ENCODE results near the gene GDNF.
"Not testable (repeated sequence)": the region's sequence is repeated elsewhere in the genome, so short reads cannot be mapped to it uniquely, and the experiment has no call there.

The GDNF gene, protein sequence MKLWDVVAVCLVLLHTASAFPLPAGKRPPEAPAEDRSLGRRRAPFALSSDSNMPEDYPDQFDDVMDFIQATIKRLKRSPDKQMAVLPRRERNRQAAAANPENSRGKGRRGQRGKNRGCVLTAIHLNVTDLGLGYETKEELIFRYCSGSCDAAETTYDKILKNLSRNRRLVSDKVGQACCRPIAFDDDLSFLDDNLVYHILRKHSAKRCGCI

DNA sequence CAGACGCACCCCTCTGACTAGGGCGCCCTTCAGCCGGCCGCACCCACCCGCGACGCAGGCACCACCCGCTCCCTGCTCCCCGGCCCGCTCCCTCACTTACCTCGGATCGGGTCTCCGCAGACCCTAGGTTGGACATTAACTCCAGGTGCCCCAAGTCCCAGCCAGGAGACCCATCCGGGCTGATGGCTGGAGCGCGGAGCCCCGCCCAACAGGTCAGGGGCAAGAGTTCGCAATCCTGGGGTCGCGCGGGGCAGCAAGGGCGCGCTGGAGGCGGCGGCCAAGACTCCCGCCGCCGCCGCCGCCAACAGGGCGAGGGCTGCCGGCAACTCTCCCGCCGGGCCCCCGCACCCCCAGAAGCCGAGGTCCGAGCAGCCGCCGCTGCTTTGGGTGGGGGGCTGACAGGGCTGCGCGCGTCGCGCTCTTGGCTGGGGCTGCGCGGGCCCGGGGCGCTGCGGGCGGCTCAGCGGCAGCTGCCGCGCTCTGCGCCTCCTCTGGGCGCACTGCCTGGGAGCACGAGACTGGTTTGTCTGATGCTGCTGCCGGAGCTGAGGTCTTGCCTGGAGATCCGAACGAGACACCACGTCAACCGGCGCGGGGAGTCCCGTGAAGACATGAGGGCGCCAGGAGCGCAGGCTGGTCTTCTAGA is at the start of gene GDNF:
TSS of gene GDNF (minus strand) at position 635 of the 646 bp plus-strand sequence. CDS start 5,245 bp downstream, outside the sequence.
- peak; percentile 70 for DNase-seq

DNA sequence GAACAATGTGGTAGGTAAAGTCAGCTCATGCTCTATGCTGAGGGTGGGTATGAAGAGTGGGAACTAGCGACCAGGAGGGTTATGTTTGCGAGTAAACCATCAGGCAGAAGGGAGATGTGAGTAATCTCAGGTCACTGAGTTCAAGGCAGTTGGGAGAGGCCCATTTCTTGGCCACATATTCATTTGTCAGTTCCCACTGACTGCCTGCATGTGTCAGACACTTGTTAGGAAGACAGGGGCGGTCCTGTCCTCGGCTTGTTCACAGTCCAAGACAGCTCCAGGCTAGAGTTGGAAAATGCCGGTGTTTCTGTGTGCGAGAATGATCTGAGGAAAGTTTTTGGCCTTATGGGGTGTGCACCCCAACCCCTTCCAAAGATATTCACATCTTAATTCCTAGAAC is 48.6 kb upstream of the GDNF start:
- no peak for DNase-seq

DNA sequence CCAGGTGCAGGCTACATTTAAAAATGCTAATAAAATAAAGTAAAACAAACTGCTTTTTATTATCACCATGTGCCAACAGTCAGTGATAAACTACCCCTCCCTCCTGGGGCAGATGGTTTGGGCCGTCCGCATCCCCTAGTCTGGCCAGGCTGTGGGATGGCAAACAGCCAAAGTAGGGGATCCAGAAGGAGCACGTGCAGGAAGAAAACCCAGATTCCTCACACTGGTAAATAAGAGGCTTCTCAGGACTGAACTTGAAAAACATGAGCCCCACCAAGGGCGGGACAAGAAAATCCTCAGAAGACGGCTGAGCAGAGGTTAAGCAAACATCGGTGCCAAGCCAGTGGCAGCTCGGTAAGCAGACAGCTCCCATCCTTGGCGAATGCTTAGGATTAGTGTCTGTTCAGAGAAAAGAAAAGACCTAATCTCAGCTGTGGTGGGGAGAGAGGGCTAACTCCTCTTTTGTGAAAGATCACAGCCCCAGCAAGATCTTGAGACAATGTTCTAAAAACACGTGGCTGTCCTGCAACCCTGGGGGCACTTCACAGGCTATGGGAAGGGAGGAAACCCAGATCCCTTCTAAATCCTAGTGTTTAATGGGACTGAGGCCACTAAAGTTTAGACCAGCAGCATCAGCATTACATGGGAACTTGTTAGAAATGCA is 46.5 kb upstream of the GDNF start:
- DNase-seq: no peak

DNA sequence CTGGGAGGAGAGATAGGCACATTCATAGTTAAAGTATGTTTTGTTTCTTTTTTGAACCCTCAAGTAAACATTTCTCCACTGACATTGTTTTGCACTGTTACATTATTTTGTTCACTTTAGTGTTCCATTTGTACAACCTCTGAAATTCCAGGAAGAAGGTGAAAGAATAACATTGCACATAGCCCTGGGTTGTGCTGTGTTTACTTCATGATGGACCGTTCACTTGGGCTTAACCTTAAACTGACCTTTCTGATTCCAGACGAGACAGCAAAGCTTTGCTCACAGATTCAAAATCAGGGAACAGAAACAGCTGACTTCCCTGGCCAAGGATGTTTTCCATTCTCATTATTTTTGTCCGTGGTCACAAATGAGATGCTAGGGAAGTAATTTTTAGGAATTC is 42.8 kb upstream of the GDNF start:
- no peak for DNase-seq

DNA sequence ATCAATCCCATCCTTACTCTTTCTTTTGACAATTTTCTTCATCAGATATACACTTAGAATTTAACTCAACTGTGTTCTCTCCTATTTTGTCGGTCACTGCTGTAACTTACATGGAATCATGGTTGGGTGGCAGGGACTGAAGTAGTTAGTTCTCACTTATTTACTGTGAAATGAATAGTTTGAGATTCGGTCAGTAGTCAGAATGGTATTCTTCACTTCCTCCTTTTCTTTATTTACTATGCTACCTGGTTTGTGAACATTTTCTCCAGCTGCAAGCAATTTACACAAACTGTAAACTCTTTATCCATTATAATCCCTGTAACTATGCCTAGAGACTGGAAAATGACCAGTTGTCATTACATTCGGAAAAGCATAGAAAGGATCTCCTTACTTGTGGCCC is 41.5 kb upstream of the GDNF start:
- no peak for DNase-seq

DNA sequence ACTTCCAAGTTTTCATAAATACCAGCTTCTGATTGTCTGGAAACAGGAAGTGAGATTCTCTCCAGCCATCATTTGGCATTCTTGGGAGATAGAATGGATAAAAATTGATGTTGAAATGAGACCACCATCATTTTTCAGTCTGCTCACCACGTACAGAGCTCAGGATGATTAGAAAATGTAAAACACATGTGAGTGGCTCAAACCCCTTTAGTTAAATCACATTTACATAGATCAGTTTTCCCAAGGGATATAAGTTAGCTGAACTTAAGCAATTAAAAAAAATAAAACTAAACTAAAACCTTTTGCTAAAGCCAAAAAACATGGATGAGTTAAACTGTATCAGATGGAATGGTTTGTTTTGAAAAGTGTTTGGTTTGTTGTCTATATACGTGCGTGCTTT is 37.1 kb upstream of the GDNF start:
- no peak for DNase-seq

DNA sequence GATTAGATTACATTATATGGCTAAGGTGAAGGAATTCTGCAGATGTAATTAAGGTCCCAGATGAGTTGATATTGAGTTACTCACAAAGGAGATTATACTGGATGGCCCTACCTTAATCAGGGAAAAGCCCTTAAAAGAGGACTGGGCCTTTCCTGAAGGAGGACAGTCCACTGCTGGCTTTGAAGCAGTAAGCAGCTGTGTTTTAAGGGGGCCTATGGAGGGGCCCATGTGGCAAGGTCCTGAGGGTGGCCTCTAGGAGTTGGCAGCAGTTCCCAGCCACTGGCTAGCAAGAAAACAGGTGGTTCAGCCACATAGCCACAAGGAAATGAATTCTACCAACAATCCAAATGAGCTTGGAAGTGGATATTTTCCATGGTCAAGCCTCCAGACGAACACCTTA is 36.4 kb upstream of the GDNF start:
- DNase-seq: no peak

DNA sequence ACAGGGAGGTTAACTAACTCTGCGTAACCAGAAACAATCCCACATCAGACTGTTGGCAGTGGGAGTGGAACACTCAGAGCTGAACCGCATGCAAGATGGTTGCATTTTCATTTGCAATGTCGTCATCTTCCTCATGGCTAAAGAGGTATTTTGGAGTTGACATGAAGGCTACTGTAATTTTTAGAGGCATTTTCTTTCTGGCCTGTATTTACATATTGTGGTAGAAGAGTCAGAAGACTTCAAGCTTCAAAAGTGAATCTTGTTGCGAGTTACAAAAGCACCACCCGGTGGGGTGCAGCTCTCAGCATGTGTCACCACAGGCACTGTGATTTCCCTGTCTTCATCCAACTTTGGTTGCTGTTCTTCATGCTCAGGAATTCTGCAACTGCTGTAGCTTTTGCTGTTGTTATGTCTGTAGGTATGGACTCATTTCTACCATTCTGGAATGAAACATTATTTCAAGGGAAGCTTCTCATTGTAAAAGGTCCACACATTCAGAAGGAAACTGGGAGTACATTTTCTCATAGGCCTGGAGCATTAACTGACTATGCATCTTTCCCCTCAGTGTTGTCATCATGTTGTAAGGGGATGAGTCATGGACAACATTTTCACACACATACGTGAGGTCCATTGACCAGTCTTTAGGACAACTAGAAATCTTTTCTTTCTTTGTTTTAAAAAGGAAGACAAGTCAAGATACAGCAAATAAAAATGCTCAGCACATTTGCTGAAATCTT is 35.4 kb upstream of the GDNF start:
- no peak for DNase-seq

DNA sequence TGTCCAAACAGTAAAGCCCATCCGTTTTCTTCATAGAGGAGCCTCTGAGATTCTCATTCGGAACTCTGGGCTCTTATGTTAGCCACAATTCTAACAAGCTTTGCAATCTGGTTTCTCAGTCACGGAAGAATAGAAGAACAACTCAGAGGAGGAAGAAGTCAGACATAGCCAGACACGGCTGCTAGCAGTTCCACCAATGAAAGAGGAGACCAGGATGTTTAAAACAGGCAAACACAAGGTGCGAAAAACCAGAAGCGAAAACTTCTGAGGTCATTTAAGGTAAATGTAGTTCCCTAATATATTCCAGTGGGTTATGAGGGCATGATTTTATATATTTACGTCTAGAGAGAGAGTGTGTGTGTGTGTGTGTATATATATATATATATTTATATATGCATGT is 34.1 kb upstream of the GDNF start:
- no peak for DNase-seq

DNA sequence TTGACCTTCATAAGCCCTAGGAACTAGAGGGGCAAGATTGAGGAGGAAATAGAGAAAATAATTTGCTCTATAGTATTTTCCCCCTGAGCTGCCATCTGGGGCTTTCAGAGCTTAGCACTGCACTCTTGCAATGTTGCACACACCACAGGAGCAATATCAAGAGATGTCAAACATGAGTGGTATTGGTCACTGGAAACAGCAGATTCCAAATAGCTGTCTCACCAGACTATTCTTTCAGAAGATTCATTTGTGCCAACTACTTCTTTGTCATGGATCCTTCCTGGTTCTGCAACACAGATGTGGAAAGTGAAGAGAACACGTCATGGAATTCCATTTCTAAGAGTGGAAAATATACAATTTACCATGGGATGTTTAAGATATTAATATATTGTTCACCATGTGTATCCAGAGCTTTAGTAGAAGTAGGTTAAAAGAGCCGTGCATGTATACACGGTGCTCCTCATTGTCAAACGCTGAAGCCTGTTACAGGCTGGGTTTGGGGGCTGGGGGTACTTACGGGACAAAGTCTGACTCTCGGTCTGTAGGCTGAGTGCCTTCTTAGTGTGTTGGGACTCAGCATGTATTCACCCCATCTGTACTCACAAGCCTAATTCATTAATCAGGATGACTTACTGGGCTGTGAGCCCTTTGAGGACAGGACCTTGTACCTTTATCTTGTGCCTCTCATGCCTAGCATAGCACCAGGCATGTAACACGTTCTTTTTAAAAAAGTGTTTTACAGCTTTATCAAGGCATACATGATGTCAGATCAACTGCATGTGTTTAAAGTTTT is 31.4 kb upstream of the GDNF start:
- no peak for DNase-seq

DNA sequence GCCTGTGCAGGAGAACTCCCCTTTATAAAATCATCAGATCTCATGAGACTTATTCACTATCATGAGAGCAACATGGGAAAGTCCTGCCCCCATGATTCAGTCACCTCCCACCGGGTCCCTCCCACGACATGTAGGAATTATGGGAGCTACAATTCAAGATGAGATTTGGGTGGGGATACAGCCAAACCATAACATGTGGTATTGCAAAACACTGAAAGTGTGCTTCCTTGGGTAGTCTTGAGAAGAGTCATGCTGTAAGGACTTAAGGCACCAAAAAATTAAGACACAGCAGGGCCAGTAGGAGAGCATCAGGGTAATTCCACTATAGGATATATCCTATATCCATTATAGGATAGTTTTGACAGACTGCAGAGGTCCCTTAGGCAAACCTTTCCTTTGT is 29.4 kb upstream of the GDNF start:
- DNase-seq: no peak

DNA sequence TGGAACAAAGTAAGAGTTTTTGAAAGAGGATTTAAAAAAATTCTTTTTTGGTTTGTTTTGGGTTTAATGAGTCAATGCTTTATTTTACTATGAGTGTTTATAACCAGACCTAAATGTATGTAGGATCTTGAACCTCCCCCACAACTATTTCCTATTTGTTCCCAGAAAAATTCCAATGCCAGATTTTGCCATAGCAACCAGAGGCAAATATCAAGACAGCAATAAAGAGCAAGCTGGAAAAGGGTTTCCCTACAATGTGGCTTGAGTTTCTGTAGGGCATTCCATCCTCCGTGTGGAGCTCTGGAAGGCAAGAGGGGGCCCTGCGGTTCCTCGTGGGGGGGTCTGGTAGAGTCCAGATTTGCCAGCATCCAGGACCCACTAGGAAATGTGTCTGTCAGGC is 27.8 kb upstream of the GDNF start:
- no peak for DNase-seq

DNA sequence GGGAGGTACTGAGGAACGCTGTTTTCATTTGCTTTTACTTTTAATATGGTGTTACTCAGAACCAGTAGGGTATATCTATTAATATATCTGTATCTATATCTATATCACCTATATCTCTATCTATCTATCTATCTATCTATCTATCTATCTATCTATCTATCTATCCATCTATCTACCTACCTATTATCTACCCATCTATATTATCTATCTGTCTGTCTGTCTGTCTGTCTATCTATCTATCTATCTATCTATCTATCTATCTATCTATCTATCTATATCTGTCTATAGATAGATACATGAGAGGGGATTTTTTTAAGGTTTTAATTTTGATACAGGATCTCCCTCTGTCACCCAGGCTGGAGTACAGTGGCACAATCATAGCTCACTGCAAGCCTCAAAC is 23.1 kb upstream of the GDNF start:
- not testable (repeated sequence) for DNase-seq

DNA sequence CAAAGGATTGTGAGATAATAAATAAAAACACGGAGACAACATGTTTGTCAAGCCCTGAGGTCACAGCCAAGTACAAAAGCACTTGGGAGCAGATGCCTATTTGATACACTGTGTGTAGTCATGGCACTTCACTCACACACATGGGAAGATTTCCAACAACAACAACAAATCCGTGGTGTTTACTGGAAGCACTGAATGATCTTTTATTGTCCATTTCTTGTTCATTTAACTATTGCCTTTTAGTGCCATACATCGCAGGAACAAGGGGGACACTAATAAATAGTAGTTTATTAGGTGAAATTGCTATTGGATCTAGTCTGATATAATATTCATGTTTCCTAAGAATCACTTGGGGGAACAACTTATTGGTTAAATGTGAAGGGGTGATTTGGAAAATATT is 20.4 kb upstream of the GDNF start:
- DNase-seq: no peak

DNA sequence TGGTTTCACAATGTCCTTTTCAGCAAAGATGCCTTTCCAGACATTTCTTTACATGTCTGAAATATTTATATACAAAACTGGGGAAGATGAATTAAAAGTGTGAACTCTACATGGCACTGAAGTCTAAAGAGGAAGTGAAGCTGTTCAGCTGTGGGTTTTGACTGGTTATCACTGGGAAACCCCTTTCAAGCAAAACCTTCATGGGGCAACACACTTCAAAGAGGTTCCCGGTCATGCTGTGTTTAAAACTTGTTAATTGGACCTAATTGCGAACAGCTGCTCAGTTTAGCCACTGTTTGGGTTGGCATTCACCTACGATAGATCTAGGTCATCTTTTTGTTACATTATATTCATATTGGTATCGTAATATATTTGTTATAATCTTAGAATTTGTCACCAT is 20.0 kb upstream of the GDNF start:
- DNase-seq: peak; percentile 35

DNA sequence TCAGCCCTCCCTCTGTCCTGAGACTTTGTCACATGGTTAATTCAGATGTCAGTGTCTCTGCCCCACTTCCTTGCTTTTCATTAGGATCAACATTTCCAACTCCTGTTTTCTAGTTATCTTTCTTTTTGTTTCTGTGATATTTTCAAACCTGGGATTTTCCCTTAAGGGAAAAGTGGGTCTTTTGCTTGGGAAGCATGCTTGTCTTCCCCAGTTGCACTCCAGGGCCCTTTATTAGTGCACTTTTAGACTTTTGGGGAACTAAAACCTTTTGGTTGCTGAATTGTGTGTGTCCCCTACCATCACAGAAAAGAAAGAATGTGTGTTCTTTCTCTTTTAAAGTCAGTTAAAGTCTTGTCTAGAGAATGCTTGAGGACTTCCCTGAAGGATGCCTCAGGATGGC is 18.4 kb upstream of the GDNF start:
- DNase-seq: no peak

DNA sequence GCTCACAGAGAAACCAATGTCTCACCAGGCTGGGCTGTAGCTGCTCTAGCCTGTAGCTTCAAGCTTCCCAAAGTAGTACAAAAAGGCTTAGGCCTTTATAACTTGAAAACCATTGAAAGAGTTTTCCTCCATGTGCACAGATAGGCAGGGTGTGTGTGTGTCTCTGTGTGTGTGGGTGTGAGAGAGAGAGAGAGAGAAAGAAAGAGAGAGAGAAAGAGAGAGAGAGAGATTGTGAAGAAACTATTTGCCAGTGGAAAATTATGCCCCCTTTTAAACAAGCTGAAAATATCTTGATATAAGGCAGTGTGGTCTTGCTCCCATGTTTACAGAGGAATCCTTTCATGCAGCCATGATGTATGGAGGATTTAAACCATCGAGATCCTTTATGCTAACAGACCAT is 17.9 kb upstream of the GDNF start:
- no peak for DNase-seq

DNA sequence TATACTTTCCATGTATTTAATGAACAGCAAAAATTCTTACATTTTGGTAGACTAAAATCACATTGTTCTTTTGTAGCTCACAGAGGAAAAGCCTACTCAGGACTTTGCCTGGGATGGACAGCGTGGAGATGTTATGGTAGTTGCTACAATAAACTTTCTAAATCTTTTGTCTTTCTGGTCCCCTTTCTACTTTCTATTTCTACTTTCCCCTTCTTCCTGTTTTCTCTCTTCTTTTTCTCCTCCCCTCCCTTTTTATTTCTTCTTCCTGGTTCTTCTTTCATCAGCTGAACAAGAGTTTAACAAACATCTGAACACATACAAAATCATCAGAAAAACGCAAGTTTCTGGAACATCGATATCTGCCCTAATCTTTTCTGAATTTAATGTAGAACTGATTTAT is 15.6 kb upstream of the GDNF start:
- no peak for DNase-seq

DNA sequence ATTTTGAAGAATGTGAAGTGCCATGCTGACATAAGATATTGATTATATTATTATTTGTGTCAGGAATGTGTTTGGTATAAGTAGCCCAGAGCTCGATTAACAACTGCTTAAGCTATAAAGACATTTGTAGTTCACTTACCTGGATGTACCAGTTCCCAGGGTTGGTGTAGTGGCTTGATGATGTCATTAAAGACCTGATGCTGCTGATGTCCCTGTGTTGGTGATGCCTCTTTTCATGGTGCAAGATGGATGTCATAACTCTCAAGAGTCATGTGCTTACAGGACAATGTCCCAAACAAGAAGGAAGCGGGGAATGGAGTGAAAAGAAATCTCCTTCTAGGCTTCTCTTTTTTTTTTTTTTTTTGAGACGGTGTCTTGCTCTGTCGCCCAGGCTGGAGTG is 11.5 kb upstream of the GDNF start:
- DNase-seq: no peak

DNA sequence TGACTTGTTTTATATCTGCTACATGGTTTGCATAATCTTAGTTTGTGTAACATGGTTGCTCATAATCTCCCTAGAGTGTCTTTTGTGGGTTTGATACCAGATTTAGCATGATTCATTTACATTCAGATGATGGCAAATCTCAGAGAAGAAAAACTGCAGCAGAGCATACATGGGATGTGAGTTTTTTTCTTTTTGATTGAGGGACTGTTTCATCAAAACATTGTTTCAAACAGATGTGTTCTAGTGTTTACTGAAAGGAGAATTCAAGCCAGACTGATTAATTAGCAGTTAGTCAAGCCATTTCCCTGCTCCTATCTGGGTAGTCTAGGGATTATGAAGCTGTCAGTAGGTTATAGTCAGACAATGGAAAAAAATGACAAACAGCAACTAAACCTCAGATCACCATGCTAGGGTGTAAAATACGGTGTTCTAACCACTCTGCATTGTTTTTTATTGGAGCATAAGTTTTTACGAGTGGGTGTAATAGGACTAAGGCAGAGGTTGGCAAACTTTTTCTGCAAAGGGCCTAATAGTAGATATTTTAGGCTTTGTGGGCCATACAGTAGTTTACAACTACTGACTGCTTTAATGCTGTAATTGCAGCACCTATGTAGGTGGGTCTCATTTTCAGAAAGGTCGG is 10.5 kb upstream of the GDNF start:
- DNase-seq: no peak

DNA sequence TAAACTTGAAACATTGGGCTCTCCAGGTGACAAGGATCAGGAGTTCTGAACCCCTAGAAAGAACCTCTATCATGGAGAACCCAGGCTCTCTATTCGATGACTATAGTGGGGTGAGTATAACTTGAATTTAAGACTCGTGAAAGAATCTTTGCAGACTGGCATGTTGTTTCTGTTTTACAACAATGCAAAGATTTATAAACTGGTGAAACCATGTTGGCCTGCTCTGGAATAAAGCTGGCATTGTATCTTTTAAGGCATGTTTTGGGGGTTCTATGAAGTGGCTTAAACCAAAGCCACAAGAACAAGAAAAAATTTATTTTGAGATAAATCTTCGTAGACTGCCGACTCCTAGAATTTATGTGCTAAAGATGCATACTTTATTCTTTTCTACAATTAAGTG is 9.8 kb upstream of the GDNF start:
- DNase-seq: no peak

DNA sequence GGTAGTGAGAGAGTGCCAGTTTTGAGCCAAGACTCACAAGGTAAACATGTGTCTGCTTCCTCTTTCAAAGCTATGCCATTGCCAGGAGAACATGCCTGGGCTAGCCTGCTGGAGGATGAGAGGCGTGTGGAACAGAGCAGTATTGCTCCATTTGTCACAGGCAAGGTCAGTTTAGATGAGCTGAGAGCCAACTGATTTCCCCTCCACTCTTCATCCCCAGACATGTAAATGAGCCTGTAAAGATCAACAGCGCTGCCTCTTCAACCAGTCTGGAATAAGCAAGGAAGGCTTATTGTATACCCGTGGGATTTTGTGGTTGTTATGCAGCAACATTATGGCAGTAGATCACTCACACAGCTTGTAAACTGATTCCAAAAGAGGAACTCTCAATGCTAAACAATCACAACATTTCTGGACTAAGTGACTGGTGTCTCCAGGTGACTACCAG is 8.2 kb upstream of the GDNF start:
- DNase-seq: peak; percentile 10

Data from hematopoietic multipotent progenitor cell treated with erythropoietin and hydrocortisone succinate and interleukin-3 and kit ligand, for 4 days (in vitro differentiated cells).